D721Med (cell line): ENCODE data around the gene PBX4.

Source experiments
- DNase-seq: peaks from one replicate; pipeline ENCODE4 v3.0.0; 2011; ENCODE audit warnings: low spot score; ENCODE audit not compliant: insufficient read length
- FAIRE-seq: peaks from 2 replicates; lab custom pipeline; 2011; peaks lifted over from hg19 to GRCh38; lab: Jason Lieb, UNC
- TF ChIP-seq, protein P1 (sequence below): IDR thresholded peaks from 2 replicates; pipeline ENCODE4 v1.5.1; 2012; ENCODE audit warnings: mild to moderate bottlenecking, control low read depth; ENCODE audit not compliant: insufficient read depth; ENCODE audit errors: missing control alignments

PBX4 gene

DNA sequence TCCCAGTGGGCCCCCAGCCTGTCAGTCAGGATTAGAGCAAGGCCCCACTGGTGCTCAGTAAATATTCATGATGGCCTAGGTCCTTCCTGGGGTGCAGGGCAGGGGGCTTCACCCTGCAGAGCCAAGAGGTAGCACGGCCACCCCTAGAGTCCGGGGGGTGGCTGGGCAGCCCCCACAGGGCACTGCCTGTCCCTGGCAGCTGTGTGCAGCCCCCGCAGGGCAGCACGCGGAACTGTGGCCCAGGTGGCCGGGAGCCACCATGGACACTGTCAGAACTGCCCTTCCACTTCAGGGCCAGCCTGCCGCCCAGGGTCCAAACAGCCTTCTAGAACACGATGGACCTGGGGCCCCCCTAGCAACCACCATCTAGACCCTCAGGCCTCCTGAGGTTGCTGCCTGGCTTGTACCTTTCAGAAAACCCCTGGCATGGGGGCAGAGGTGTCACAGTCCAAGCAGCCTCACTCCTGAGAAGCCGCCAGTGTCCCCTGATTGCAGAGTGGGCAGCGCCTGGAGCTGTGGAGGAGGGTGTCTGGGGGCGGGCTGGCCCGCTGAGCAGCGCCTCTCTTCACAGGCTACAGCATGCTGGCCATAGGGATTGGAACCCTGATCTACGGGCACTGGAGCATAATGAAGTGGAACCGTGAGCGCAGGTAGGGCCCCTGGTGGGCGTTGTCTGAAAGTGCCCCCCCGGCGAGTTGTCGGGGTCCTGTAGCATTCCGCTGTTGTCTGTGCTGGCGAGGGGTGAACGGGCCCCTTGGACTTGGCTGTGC lies 92.7 kb downstream of the PBX4 start:
- TF ChIP-seq, protein P1, sequence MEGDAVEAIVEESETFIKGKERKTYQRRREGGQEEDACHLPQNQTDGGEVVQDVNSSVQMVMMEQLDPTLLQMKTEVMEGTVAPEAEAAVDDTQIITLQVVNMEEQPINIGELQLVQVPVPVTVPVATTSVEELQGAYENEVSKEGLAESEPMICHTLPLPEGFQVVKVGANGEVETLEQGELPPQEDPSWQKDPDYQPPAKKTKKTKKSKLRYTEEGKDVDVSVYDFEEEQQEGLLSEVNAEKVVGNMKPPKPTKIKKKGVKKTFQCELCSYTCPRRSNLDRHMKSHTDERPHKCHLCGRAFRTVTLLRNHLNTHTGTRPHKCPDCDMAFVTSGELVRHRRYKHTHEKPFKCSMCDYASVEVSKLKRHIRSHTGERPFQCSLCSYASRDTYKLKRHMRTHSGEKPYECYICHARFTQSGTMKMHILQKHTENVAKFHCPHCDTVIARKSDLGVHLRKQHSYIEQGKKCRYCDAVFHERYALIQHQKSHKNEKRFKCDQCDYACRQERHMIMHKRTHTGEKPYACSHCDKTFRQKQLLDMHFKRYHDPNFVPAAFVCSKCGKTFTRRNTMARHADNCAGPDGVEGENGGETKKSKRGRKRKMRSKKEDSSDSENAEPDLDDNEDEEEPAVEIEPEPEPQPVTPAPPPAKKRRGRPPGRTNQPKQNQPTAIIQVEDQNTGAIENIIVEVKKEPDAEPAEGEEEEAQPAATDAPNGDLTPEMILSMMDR, result no peak
- FAIRE-seq (no peak), DNase-seq (no peak)

DNA sequence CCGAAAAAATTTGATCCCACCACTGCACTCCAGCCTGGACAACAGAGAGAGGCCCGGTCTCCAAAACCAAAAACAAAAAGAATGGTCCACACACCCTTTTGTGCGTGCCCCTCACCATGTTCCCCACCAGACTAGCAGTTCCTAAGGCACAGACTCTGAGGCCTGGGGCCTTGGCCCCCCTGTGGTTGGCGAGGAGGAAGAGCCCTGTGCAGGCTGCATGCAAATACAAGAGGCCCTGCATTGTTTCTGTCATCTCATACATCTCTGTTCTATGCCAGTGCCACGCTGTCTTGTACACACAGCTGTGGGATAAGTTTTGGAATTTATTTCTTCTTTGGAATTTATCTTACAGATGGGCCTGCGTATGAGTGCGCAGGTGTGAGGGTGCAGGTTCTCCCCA lies 94.4 kb downstream of the PBX4 start:
- DNase-seq, result no peak
- TF ChIP-seq, protein P1, result no peak
- no peak for FAIRE-seq

DNA sequence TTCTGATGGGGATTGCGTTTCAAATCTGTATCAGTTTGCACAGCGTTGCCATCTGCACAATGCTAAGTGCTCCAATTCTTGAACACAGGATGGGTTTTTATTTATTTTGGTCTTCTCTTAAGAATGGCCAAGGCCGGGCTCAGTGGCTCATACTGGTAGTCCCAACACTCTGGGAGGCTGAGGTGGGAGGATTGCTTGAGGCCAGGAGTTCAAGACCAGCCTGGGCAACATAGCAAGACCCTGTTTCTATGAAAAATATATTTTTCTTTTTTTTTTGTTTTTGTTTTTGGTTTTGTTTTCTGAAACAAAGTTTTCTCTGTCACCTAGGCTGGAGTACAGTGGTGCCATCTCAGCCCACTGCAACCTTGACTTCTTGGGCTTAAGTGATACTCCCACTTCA lies 95.3 kb downstream of the PBX4 start:
- no peak for FAIRE-seq
- TF ChIP-seq, protein P1, result no peak
- DNase-seq, result no peak

DNA sequence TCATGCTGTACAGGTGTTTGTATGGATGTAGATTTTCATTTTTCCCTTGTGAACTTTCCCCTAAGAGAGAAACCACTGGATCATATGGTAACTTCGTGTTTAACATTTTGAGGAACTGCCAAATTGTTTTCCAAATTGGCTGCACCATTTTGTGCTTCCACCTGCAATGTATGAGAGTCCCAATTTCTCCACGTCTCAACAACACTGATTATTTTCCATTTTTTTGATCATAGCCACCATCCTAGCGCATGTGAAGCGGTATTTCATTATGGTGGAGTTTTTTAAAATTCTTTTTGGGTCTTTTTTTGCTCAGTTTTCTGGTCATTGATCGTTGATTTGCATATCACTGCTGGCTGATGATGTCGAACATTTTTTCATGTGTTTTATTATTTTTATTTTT lies 97.5 kb downstream of the PBX4 start:
- FAIRE-seq, result no peak
- no peak for DNase-seq
- TF ChIP-seq, protein P1, result no peak

DNA sequence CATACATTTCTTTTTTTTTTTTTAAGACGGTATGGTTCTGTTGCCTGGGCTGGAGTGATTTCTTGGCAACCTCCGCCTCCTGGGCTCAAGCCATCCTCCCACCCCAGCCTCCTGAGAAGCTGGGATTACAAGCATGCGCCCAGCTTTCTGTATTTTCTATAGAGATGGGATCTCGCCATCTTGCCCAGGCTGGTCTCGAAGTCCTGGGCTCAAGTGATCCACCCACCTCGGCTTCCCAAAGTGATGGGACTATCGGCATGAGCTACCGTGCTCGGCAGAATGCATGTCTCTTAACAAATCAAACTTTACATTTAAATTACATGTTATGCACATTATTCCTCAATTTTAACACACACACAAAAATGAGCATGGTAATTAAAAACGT lies 101.3 kb downstream of the PBX4 start:
- TF ChIP-seq, protein P1, result no peak
- DNase-seq (no peak), FAIRE-seq (no peak)

DNA sequence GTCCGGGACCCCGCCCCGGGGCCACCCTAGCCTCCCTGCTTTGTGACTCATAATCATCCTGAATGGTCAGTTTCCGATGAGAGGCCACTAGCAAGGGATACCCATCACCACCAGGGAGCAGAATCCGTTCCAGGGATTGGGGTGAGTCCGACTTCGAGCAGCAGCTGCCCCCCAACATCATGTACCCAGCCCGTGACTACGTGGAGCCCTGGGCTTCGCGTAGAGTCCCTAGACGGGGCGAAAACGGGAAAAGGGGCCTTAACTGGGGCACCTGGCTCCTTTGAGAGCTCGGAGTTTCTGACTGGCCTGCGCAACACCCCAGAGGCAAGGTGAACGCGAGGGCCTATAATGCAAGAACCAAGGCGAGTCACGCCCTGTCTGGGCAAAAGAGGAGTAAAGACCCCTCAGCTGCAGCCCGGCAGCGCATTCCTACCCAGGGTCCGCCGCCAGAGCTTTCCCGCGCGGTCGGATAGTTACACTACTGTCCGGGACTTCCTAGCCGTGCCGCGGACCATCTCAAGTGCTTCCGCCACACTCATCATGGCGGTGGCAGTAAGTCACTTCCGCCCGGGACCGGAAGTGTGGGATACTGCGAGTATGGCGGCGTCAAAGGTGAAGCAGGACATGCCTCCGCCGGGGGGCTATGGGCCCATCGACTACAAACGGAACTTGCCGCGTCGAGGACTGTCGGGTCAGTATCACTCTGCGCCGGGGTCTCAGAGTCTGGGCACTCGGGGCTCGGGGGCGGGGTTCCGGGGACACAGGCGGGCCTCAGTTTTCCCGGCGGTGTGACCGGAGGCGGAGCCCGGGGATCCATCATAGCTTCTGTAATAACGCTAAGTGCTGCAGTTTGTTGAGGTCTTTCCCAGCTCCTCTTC lies 102.6 kb downstream of the PBX4 start, which contains the start of gene NDUFA13:
Gene NDUFA13, plus strand, starts transcription at position 584 of the 878 bp plus-strand sequence. Its CDS starts 14 bp downstream, at position 598.
- TF ChIP-seq, protein P1, result no peak
- DNase-seq (peak; percentile 94), FAIRE-seq (no peak)
